Activated CD4-positive, alpha-beta T cell treated with anti-CD3 and anti-CD28 coated beads, Interleukin-2, amount 50 U/mL, for 4 hours (primary cell): ENCODE results near the gene TM9SF1.
A peak's percentile ranks its signal among the peaks of the same experiment; 100 is the strongest.

ENCODE experiments used
- DNase-seq, 2 experiments: peaks; one replicate each; pipeline ENCODE4 v3.0.0-alpha.2; 2020

TM9SF1 gene

DNA sequence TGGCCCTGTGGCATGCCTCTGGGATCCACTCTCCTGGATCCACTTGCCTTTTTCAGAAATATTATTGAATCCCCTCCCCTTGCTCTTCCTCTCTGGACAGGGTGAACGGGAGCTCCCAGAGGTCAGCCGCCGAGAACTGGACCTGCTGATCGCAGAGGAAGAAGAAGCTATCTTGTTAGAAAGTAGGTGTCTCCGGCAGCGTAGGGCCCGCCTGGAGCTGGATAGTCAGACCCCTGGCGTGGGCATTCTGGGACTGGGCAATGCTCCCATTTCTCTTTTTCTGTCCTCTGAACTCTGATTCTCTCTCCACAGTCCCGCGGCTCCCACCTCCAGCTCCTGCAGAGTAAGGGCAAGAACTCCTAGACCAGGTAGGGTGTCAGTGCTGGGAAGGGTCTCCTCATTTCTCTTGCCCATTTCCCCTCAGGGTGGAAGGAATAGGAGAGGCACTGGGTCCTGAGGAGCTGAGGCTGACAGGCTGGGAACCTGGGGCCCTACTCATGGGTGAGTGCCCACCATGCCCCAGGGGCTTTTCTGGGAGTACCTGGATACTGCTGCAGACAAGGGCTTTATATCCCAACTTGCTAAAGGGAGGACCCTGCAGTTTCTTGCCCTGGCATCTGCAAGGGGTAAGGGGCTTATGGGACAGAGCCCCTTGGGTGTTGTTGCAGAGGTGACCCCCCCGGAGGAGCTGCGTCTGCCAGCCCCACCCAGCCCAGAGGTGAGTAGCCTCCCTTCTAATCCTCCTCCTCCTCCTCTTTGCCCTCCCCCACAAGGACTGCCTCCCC, 18.0 kb downstream of the TM9SF1 start:
- no peak for DNase-seq

DNA sequence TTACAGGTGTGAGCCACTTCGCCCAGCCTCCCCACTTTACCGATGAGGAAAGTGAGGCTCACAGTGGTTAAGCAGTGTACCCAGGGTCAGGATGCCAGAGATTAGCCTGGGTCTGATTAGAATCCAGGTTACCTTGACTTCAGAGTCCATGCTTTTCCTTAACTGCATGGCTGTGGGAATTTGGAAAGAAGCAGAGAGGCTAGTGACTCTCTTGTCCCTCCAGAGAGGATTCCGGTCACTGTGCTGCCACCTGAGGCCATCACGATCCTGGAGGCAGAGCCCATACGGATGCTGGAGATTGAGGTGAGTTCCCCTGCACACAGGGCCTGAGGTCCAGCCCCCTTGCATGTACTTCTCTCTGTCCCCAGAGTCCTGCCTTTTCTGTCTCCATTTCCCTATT, 18.6 kb downstream of the TM9SF1 start:
- no peak for DNase-seq

DNA sequence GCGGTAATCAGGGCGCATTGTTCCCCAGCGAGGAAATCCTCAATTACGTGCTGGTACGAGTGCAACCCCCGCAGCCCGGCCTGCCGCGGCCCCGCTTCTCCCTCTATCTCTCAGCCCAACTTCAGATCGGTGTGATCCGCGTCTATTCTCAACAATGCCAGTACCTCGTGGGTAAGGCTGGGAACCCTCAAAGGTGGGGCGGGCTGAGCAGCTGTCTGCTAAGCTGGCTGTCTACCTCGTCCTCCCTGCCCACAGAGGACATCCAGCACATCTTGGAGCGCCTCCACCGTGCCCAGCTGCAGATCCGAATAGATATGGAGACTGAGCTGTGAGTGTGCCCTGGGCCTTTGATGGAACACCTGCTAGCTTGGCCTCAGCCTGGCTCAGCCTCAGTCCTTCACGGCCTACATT, 22.4 kb downstream of the TM9SF1 start:
- no peak for DNase-seq

DNA sequence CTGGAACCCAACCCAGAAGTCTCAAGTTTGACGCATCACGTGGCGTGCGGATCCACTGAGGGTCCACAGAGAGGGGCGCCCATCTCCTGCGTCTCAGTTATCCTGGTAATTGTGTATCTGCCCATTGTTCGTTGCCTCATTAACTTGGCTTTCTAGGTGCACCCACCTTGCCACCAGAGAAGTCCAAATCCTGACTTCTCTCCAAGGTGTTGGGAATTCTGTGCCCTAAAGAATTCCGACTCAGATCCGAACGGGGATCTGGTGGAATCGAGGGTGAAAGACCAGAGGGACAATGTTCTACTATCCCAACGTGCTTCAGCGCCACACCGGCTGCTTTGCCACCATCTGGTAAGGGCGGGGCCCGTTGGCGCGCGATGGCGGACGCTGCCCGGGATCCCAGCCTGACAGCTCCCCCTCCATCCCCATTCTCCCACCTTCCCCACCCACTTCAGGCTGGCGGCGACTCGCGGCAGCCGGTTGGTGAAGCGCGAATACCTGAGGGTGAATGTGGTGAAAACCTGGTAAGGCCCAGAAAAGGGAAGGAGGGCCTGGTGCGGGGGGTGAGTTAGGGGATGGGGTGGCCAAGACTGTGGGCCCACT, 22.9 kb downstream of the TM9SF1 start:
- DNase-seq: no peak

DNA sequence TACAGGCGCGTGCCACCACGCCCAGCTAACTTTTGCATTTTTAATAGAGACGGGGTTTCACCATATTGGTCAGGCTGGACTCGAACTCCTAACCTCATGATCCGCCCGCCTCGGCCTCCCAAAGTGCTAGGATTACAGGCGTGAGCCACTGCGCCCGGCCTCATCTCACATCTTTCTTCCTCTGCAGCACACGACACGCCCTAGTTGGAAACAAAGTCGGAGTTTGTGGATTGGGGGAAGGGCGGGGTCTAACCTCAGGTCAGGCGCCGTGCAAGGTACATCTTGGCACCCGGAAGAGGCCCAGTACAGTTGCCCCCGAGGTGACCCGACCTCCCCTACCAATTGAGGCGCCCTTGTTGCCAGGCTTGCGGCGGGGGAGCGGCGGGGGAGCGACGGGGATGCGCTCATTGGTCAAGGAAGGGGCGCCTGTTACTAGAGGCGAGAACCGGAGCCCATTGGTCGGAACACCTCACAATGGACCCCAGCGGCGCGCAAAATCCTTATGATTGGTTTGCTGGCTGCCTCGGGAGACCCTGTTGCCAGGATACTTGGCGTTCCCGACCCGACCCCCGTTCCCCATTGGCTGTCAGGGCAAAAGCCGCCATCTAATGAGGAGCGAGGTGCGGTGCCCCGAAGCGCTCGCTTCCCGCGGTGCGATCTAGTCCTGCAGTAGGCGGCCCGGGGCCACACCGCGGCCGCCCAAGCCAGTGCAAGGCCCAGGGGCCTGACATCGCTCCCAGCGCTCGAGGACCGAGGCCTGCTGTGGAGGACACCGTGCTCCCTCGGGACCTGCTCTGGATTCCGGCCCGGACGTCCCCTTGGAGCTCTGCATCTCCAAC, 23.6 kb downstream of the TM9SF1 start, which contains the start of gene REC8:
Gene REC8, plus strand, starts transcription at position 659 of the 839 bp plus-strand sequence. CDS start 473 bp downstream, outside the sequence.
- DNase-seq: peak; percentile 44

DNA sequence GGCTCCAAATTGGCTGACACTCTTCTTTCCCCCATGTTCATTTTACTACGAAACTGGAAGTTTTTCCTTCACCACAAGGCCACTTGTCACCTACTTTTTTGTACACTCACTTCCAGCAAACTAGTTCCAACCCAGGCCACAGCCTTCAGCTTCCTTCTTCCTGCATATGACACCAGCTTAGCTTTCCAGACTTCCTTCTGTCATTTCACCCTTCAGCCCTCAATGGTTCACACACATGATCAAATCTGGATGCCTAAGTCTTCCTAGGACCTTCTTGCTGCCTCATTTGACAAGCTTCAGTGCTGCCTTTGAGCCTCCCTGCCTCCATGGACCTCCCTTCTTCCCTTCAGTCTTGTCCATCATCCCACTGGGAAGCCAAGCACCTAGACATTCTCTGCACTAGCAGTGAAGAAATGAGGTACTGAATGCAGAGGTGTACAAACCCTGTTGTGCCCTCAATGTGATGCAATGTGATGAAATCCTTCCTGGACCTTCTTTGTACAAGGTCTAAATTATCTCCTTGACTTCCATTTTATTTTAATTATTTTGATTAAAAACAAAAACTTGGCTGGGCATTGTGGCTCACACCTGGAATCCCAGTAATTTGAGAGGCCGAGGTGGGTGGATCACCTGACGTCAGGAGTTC, 27.6 kb downstream of the TM9SF1 start:
- DNase-seq: no peak

DNA sequence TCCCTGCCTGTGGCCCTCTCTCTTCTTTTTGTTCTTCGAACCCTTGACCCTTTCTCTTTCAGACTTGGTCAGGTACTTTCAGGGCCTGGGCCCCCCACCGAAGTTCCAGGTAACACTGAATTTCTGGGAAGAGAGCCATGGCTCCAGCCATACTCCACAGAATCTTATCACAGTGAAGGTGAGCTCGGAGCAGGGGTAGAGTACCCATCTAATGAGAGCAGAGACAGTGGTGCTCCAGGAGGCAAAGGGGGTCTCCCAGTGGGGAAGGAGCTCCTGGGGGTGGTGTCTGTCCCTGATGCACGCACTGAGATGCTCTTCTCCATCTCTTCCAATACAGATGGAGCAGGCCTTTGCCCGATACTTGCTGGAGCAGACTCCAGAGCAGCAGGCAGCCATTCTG, 29.5 kb downstream of the TM9SF1 start:
- no peak for DNase-seq

DNA sequence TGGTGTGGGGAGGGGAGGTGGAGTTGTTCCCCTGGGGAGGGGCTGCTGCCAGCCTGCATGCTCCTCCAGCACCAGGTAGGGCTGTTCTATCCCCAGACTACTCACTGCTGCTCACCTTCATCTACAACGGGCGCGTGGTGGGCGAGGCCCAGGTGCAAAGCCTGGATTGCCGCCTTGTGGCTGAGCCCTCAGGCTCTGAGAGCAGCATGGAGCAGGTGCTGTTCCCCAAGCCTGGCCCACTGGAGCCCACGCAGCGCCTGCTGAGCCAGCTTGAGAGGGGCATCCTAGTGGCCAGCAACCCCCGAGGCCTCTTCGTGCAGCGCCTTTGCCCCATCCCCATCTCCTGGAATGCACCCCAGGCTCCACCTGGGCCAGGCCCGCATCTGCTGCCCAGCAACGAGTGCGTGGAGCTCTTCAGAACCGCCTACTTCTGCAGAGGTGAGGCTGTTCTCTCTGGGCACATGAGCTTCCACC, 30.7 kb downstream of the TM9SF1 start:
- DNase-seq: no peak

DNA sequence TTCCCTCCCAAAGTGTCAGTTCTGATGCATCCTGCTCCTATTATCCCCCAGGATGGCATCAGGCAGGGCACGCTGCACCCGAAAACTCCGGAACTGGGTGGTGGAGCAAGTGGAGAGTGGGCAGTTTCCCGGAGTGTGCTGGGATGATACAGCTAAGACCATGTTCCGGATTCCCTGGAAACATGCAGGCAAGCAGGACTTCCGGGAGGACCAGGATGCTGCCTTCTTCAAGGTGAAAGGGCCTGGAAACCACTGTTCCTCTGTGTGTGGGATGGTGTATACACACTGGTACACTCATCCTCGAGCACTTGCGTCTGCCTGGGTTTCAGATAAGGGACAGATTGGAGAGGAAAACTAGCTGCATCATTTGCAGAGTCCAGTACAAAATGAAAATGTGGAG, 33.1 kb downstream of the TM9SF1 start:
- DNase-seq: no peak

DNA sequence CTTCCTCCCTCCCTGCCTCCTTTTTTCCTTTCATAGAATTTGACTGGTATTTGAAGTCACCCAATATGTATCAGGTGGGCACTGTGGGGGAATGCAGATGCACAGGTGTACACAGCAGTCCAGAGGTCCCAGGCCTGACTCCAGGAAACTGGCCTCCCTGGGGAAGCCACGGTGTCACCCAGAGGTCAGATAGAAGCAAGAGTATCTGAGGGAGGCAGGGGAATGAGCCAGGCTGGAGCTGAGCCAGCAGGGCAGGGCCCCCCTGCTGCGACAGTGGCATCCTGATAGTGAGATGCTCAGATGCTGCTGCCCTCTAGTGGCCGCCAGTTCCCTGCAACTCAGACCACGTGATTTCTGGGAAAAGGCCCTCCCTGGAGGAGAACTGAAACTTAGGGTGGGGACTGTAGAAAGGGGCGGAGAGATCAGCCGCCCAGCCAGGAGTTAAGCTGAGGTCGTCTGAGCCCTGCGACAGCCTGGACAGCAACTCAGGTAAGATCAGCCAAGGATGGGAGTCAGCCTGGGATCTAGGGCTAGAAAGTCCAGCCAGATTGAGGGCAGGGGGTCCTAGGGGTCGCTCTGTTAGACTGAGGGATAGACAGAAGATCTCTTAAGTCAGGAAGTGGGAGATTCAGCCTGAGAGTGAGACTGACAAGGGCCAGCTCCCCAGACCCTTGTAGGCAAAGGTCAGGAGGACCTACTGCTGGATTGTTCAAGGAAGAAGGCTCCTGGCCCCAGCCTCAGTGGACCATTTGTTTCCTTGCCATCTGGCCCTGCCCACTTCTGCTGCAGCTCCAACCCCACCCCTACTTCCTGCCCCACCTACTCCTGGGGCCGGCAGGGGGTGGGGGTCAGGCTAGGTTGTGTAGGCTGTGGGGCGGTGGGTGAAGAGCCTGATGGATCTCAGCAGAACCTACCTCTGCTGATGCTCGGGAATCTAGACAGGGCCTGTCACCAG, 34.1 kb downstream of the TM9SF1 start, which contains the start of gene IRF9:
Gene IRF9, plus strand, starts transcription at position 416 of the 955 bp plus-strand sequence. CDS start 880 bp downstream, outside the sequence.
- DNase-seq: peak; percentile 97 to 99

DNA sequence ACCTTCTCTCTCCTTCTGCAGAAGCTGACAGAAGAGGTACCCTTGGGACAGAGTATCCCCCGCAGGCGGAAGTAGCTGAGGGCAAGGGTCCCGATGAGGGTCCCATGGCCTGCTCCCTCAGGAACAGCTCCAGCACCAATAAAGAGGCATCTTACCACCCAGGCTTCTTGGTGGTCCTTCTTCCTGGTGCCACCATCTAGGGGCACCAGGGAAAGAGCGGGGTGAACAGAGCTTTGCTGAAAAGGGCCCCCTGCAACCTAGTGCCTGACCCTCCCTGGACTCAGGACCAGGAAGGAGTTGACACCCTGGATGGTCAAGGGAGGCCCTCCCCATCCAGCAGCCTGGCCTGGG, 34.8 kb downstream of the TM9SF1 start:
- DNase-seq: no peak

DNA sequence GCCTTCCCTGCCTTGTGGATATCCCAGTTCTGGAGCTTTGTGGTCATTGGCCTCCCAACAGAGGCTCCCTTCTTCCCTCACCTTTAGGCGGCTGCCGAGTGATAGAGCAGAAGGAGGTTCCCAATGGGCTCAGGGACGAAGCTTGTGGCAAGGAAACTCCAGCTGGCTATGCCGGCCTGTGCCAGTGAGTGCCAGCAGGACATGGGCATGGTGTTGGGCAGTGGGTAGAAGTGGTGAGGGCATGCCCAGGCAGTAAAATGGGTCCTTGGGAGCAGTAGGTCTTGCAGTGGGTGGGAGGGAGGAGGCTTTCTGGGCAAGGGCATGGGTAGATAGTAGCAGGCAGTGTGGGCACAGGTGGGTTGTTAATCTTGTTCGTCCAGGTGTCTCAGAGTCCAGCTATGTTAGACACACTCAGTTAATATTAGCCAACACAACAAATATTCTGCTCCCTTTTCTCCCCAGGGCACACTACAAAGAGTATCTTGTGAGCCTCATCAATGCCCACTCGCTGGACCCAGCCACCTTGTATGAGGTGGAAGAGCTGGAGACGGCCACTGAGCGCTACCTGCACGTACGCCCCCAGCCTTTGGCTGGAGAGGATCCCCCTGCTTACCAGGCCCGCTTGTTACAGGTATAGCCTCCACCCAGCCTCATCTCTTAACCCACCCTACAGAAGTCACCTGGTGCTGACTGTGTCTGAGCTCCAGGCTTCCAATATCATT, 35.3 kb downstream of the TM9SF1 start:
- DNase-seq: no peak

DNA sequence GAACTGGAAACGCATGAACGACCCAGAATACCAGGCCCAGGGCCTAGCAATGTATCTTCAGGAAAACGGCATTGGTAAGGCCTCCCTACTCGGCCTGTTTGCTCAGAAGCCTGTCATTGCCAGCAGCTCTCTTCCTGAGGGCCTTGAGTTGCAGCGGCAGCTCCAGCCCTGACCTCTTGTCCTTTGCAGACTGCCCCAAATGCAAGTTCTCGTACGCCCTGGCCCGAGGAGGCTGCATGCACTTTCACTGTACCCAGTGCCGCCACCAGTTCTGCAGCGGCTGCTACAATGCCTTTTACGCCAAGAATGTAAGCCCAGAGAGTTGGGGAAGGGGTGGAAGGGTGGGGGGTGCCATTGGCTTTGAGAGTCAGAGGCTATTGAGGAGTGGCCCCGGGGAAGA, 37.9 kb downstream of the TM9SF1 start:
- no peak for DNase-seq

DNA sequence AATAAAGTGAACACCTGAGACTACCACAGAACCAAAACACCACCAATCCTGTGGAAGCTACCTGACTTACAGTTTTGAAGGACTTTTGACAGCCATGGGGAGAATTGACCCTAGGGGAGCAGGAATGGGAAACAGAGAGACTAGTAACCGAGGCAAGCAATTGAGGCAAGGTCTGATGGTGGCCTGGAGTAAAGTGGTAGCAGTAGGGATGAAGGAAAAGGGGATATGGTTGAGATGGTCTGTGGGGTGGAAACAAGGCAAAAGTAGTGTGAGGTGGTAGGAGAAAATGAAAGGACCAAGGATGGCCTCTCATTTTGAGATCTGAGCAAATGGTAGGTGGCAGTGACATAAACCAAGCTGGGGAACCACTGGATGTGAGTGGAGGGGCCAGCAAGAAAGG, 38.4 kb downstream of the TM9SF1 start:
- no peak for DNase-seq

DNA sequence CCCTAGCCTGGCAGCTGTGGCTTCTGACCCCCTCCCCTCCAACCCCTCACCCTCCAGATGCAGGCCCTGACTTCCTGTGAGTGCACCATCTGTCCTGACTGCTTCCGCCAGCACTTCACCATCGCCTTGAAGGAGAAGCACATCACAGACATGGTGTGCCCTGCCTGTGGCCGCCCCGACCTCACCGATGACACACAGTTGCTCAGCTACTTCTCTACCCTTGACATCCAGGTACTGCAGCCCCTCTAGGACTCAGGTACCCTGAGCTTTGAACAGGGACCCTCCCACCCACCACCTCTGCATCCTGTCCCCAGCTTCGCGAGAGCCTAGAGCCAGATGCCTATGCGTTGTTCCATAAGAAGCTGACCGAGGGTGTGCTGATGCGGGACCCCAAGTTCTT, 40.1 kb downstream of the TM9SF1 start:
- DNase-seq: no peak

DNA sequence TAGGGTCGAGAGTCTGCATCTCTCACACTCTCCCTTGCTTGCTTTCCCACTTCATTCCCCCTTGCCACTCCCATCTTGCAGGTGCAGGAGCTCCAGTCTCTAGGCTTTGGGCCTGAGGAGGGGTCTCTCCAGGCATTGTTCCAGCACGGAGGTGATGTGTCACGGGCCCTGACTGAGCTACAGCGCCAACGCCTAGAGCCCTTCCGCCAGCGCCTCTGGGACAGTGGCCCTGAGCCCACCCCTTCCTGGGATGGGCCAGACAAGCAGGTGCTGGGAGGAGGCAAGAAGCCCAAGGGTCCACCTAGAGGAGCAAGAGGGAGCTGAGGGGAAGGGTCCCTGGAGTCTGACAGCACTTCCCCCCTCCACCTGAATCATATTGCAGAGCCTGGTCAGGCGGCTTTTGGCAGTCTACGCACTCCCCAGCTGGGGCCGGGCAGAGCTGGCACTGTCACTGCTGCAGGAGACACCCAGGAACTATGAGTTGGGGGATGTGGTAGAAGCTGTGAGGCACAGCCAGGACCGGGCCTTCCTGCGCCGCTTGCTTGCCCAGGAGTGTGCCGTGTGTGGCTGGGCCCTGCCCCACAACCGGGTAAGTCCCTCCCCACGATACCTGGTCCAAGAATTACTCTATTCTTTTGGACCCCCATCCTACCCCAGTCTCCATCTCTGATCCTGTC, 43.7 kb downstream of the TM9SF1 start:
- no peak for DNase-seq

DNA sequence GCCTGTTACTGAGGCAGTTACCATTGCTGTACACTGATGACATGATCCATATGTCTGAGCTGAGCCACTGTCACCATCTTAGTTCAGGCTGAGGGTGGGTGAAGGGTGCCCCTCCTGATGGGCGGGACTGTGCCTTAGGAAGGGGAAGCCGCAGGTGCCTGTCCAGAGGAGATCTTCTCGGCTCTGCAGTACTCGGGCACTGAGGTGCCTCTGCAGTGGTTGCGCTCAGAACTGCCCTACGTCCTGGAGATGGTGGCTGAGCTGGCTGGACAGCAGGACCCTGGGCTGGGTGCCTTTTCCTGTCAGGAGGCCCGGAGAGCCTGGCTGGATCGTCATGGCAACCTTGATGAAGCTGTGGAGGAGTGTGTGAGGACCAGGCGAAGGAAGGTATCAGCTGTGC, 44.2 kb downstream of the TM9SF1 start:
- DNase-seq: no peak

DNA sequence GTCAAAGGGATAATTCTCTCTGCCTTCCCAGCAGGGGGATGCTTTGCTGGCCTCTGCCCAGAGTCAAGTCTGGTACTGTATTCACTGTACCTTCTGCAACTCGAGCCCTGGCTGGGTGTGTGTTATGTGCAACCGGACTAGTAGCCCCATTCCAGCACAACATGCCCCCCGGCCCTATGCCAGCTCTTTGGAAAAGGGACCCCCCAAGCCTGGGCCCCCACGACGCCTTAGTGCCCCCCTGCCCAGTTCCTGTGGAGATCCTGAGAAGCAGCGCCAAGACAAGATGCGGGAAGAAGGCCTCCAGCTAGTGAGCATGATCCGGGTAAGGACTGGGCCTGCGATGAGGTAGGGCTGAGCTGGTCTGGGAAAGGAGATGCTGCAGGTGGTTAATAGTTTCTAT, 44.7 kb downstream of the TM9SF1 start:
- DNase-seq: no peak

DNA sequence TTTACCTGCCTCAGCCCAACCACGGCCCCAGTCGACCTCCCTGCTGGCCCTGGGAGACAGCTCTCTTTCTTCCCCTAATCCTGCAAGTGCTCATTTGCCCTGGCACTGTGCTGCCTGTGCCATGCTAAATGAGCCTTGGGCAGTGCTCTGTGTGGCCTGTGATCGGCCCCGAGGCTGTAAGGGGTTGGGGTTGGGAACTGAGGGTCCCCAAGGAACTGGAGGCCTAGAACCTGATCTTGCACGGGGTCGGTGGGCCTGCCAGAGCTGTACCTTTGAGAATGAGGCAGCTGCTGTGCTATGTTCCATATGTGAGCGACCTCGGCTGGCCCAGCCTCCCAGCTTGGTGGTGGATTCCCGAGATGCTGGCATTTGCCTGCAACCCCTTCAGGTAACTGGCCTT, 45.2 kb downstream of the TM9SF1 start:
- no peak for DNase-seq

DNA sequence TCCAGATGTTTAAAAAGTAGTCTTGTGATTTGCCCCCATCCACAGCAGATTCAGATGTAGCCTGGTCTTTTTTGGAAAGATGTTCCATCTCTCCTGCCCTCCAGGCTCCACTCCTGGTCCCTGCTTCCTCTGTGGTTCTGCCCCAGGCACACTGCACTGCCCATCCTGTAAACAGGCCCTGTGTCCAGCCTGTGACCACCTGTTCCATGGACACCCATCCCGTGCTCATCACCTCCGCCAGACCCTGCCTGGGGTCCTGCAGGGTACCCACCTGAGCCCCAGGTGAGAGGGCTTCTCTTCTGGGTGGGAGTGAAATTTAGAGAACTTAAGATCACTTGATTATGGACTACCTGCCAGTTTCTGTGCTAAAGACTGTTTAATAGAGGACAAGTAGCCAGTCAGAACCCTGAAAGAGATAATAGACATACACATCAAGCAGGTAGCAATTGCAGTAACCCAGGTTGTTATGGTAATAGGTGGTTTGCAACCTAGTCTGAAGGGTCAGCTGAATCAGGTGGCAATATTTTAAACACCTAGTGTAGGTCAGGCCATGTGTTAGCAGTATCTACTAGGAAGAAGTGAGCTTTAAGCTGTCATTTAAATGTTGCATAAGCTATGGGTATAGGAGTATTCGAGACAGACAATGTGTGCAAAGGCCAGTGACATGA, 45.8 kb downstream of the TM9SF1 start:
- no peak for DNase-seq
